ENCODE measurements around the gene CCDC92. TPM values are rescaled to one million over a fixed set of nuclear protein-coding genes. Genes with fewer than 3 reads are reported as not detected.
"Not testable (repeated sequence)": the region's sequence is repeated elsewhere in the genome, so short reads cannot be mapped to it uniquely, and the experiment has no call there.

Gene CCDC92
- polyA plus RNA-seq, 4 donors: 21.1 to 33.5 (median 29.2) TPM

DNA sequence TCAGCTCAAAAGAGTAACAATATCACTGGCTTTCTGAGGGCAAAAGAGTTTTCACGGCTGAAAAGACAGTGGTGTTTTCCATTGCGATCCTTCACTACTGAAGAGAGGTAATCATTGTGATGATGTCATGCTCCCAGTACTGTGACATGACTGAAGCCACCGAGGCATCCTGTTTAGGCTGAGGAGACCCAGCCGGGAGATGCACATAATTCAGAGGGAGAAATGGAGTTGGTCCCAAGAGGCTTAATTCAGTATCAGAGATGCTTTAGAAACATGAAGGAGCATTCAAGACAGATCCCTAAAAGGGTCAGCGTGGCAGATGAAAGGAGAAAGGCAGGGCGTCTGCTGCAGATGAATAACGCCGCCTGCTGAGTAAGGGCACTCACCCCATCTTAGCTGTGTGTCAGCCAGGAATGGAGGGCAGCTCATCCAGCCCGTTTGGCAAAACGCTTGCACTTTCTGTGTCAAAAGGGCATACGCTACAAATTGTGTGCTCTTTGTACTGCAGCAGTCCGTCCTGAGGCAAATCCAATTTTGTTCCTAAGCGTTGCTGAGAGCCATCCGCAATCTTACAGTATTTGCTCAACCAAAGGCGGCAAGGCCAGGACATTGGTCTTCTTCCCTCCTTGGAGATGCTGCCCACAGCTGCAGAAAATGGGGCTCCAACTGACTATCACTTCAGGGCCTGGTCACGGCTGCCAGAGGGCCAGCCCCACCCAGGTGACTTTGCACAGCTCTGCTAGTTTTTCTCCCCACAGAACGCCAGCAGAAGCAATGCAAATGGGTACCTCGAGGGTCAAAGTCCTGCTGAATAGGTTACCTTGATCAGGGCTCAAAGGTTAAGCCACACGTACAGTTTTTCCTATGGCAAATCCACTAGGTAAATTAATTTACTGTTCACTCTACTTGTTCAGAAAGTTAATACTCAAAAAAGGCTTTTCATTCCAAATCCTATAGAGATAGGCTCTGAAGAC, 23.5 kb downstream of the CCDC92 start:
- WGBS, 3 donors: 39 to 71% (median 46%) methylated on average over 19 of the region's 19 CpGs
- no peak for FAIRE-seq
- H3K4me1 ChIP-seq (ENCODE audit: control insufficient read depth in 3 of 3, insufficient read depth in 2 of 3, low read depth in 1 of 3, low read length in 2 of 3): peaks cover 0 to 22% (median 7%) of the 10 kb centered on the region in 3 donors
- peaks cover 0 to 30% (median 4%) of the 10 kb centered on the region in 3 donors for H3K36me3 ChIP-seq (ENCODE audit: control insufficient read depth in 3 of 3, insufficient read depth in 2 of 3, low read depth in 1 of 3, low read length in 3 of 3)
- peaks cover 0 to 9% of the 10 kb centered on the region in 2 donors for H3K9me3 ChIP-seq (ENCODE audit: control insufficient read depth in 2 of 2, insufficient read depth in 1 of 2, low read depth in 1 of 2, low read length in 1 of 2)
- peak; percentile 89 to 95 for DNase-seq
- H3K27ac ChIP-seq (ENCODE audit: low read depth in 1 of 3, low read length in 2 of 3): peak overlapping the region; percentile 40 to 86 (median 86)
- H3K27me3 ChIP-seq (ENCODE audit: control insufficient read depth in 3 of 3, insufficient read depth in 3 of 3, low read length in 3 of 3): no peaks in the 10 kb centered on the region
- H3K4me3 ChIP-seq (ENCODE audit: low read depth in 1 of 3, low read length in 3 of 3): peak overlapping the region in 1 of 3 donors; percentile 12

DNA sequence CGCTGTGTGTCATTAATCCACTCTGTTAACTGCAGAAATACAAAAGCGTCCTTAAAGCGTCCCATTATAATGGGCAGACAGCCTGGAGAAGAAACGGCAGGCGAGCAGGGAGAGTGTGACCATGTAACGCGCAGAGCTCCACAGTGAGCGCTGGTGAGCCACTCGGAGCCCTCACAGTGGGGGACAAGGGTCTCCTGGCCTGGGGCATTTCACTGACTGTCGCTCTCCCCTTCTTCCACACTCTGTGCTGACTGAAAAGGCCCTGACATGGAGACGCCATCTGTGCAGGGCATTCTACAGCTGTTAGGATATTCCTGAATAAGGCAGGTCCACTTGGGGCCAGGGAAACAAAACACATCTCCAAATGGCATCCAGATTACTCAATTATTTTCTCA, 24.2 kb downstream of the CCDC92 start:
- WGBS, 3 donors: 95 to 97% (median 95%) methylated on average over 11 of the region's 11 CpGs
- DNase-seq (no peak), FAIRE-seq (no peak)
- Histone ChIP-seq H3K27ac (ENCODE audit: low read depth in 1 of 3, low read length in 2 of 3) (peak overlapping the region in 2 of 3 donors; percentile 86), H3K27me3 (ENCODE audit: control insufficient read depth in 3 of 3, insufficient read depth in 3 of 3, low read length in 3 of 3) (no peaks in the 10 kb centered on the region), H3K36me3 (ENCODE audit: control insufficient read depth in 3 of 3, insufficient read depth in 2 of 3, low read depth in 1 of 3, low read length in 3 of 3) (peaks cover 0 to 36% (median 4%) of the 10 kb centered on the region in 3 donors), H3K9me3 (ENCODE audit: control insufficient read depth in 2 of 2, insufficient read depth in 1 of 2, low read depth in 1 of 2, low read length in 1 of 2) (peaks cover 0 to 9% of the 10 kb centered on the region in 2 donors), H3K4me3 (ENCODE audit: low read depth in 1 of 3, low read length in 3 of 3) (no peak overlapping the region), H3K4me1 (ENCODE audit: control insufficient read depth in 3 of 3, insufficient read depth in 2 of 3, low read depth in 1 of 3, low read length in 2 of 3) (peaks cover 0 to 22% (median 7%) of the 10 kb centered on the region in 3 donors)

DNA sequence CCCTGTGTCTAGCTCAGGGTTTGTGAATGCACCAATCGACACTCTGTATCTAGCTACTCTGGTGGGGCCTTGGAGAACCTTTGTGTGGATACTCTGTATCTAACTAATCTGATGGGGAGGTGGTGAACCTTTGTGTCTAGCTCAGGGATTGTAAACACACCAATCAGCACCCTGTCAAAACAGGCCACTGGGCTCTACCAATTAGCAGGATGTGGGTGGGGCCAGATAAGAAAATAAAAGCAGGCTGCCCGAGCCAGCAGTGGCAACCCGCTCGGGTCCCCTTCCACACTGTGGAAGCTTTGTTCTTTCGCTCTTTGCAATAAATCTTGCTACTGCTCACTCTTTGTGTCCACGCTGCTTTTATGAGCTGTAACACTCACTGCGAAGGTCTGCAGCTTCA, 25.1 kb downstream of the CCDC92 start:
- H3K27ac ChIP-seq (ENCODE audit: low read depth in 1 of 3, low read length in 2 of 3); H3K9me3 ChIP-seq (ENCODE audit: control insufficient read depth in 2 of 2, insufficient read depth in 1 of 2, low read depth in 1 of 2, low read length in 1 of 2); FAIRE-seq; DNase-seq; H3K4me3 ChIP-seq (ENCODE audit: low read depth in 1 of 3, low read length in 3 of 3); H3K27me3 ChIP-seq (ENCODE audit: control insufficient read depth in 3 of 3, insufficient read depth in 3 of 3, low read length in 3 of 3): not testable (repeated sequence)
- Histone ChIP-seq H3K36me3 (ENCODE audit: control insufficient read depth in 3 of 3, insufficient read depth in 2 of 3, low read depth in 1 of 3, low read length in 3 of 3) (peaks cover 3 to 44% (median 4%) of the 10 kb centered on the region in 3 donors), H3K4me1 (ENCODE audit: control insufficient read depth in 3 of 3, insufficient read depth in 2 of 3, low read depth in 1 of 3, low read length in 2 of 3) (peaks cover 0 to 22% (median 7%) of the 10 kb centered on the region in 3 donors)
- 72 to 90% (median 83%) methylated on average over 5 to 7 of the region's 7 CpGs for WGBS, 3 donors

DNA sequence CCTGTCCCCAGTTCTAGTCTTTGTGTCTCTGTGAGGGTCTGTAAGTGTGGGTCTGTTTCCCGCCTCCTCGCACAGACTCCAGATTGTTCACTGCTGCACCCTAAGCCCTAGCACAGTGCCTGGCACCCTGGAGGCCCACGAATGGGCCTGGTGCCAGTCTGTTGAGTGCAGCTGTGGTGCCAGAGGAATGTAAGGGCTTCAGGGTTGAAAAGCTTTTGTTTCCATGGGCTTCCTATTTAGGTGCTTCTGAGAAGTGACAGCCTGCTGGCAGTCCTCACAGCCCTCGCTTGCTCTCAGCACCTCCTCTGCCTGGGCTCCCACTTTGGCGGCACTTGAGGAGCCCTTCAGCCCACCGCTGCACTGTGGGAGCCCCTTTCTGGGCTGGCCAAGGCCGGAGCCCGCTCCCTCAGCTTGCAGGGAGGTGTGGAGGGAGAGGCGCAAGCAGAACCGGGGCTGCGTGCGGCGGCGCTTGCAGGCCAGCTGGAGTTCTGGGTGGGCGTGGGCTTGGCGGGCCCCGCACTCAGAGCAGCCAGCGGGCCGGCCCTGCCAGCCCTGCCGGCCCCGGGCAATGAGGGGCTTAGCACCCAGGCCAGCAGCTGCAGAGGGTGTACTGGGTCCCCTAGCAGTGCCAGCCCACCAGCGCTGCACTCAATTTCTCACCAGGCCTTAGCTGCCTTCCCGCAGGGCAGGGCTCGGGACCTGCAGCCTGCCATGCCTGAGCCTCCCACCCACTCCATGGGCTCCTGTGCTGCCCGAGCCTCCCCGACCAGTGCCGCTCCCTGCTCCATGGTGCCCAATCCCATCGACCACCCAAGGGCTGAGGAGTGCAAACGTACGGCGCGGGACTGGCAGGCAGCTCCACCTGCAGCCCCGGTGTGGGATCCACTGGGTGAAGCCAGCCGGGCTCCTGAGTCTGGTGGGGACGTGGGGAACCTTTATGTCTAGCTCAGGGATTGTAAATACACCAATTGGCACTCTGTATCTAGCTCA, 25.8 kb downstream of the CCDC92 start:
- H3K4me3 ChIP-seq (ENCODE audit: low read depth in 1 of 3, low read length in 3 of 3); FAIRE-seq; H3K27me3 ChIP-seq (ENCODE audit: control insufficient read depth in 3 of 3, insufficient read depth in 3 of 3, low read length in 3 of 3); H3K27ac ChIP-seq (ENCODE audit: low read depth in 1 of 3, low read length in 2 of 3); DNase-seq: not testable (repeated sequence)
- peaks cover 6 to 51% (median 9%) of the 10 kb centered on the region in 3 donors for H3K36me3 ChIP-seq (ENCODE audit: control insufficient read depth in 3 of 3, insufficient read depth in 2 of 3, low read depth in 1 of 3, low read length in 3 of 3)
- 95 to 97% (median 95%) methylated on average over 25 to 34 of the region's 35 CpGs for WGBS, 3 donors
- H3K4me1 ChIP-seq (ENCODE audit: control insufficient read depth in 3 of 3, insufficient read depth in 2 of 3, low read depth in 1 of 3, low read length in 2 of 3): peaks cover 0 to 22% (median 7%) of the 10 kb centered on the region in 3 donors
- peaks cover 0 to 13% of the 10 kb centered on the region in 2 donors for H3K9me3 ChIP-seq (ENCODE audit: control insufficient read depth in 2 of 2, insufficient read depth in 1 of 2, low read depth in 1 of 2, low read length in 1 of 2)

DNA sequence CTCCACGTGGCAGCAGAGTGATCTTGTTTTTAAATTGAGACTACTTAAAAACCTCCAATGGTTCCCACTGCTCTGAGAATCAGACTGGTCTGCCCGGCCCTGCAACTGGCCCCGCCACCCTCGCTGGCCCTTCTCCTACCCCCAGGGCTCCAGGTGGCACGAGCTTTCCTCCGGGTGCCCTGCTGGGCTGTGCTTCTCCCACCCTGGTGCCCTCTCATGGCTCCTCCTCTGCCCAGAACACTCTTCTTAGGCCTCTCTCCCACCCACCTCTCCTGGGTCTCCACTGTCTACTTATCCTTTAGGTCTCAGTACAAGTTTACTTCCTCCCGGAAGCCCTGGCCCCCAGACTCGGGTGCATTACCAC, 26.5 kb downstream of the CCDC92 start:
- Histone ChIP-seq H3K9me3 (ENCODE audit: control insufficient read depth in 2 of 2, insufficient read depth in 1 of 2, low read depth in 1 of 2, low read length in 1 of 2) (peaks cover 0 to 17% of the 10 kb centered on the region in 2 donors), H3K4me1 (ENCODE audit: control insufficient read depth in 3 of 3, insufficient read depth in 2 of 3, low read depth in 1 of 3, low read length in 2 of 3) (peaks cover 0 to 22% (median 7%) of the 10 kb centered on the region in 3 donors), H3K27me3 (ENCODE audit: control insufficient read depth in 3 of 3, insufficient read depth in 3 of 3, low read length in 3 of 3) (no peaks in the 10 kb centered on the region), H3K27ac (ENCODE audit: low read depth in 1 of 3, low read length in 2 of 3) (no peak overlapping the region), H3K36me3 (ENCODE audit: control insufficient read depth in 3 of 3, insufficient read depth in 2 of 3, low read depth in 1 of 3, low read length in 3 of 3) (peaks cover 9 to 57% (median 9%) of the 10 kb centered on the region in 3 donors), H3K4me3 (ENCODE audit: low read depth in 1 of 3, low read length in 3 of 3) (no peak overlapping the region)
- FAIRE-seq (no peak), DNase-seq (no peak)
- WGBS, 3 donors: 80 to 90% (median 80%) methylated on average over 8 of the region's 8 CpGs

DNA sequence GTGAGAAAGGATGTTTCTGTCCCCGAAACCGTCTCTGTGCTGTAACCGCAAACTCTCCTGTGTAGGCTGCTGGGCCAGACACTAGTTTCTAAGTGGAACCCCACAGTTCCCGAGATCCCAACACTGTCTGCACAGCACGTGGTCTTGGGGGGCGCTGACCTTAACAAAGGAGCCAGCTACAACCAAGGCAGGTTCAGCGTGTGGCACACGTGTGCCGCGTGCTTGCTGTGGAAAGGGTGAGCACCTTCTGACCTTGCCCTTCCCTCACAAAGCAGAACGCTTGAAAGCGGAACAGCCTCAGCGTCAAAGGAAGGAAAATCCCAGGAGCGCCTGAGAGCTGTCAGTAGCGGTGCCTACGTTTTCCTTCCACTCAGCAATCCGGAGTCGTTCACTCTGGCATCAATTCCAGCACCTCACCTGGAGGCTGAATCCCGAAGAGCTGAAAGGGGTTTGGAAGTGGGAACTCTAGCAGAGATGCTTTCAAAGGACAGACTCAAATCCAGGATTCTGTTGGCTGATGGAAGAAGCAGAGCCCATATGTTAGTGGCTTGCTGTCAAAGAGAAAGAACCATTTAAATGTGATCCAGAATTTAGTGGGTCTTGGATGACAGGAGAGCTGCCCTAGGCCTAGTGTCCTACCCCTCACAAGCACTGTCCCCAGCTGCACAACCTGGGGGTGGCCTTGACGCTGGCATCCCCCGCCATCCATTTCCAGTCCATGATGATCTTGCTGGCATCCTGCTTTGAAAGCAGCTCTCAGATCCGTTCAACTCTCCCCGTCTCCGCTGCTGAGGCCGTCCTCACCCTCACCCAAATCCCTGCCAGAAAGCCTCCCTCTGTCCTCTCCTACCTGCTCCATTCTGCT, 27.1 kb downstream of the CCDC92 start:
- FAIRE-seq (no peak), DNase-seq (no peak)
- WGBS, 3 donors: 88 to 94% (median 91%) methylated on average over 25 of the region's 25 CpGs

DNA sequence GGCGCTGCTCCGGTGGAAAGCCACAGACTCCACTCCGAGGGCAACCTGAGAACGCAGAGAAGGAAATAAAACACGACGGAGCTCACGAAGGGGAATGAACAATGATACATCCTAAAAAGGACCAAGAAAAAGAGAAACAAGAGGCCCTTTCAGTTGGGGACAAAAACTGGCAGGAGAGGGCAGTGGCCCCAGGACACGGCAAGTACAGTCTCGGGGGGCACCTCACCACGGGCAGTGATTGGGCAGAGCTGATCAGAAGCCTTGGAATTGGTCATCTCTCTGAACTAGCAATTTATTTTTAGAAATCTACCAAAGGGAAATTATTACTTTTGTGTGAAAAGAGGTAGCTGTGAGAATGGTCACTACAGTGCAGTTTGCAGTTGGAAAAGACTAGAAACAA, 27.9 kb downstream of the CCDC92 start:
- DNase-seq (no peak), FAIRE-seq (no peak)
- Histone ChIP-seq H3K27me3 (ENCODE audit: control insufficient read depth in 3 of 3, insufficient read depth in 3 of 3, low read length in 3 of 3) (no peaks in the 10 kb centered on the region), H3K27ac (ENCODE audit: low read depth in 1 of 3, low read length in 2 of 3) (no peak overlapping the region), H3K9me3 (ENCODE audit: control insufficient read depth in 2 of 2, insufficient read depth in 1 of 2, low read depth in 1 of 2, low read length in 1 of 2) (peaks cover 0 to 11% of the 10 kb centered on the region in 2 donors), H3K4me3 (ENCODE audit: low read depth in 1 of 3, low read length in 3 of 3) (no peak overlapping the region), H3K36me3 (ENCODE audit: control insufficient read depth in 3 of 3, insufficient read depth in 2 of 3, low read depth in 1 of 3, low read length in 3 of 3) (peaks cover 9 to 64% (median 9%) of the 10 kb centered on the region in 3 donors), H3K4me1 (ENCODE audit: control insufficient read depth in 3 of 3, insufficient read depth in 2 of 3, low read depth in 1 of 3, low read length in 2 of 3) (peaks cover 0 to 14% (median 2%) of the 10 kb centered on the region in 3 donors)
- 91 to 93% (median 92%) methylated on average over 10 of the region's 10 CpGs for WGBS, 3 donors

More for the DNA sequence above, 27.1 kb downstream of the CCDC92 start:
- Histone ChIP-seq H3K9me3 (ENCODE audit: control insufficient read depth in 2 of 2, insufficient read depth in 1 of 2, low read depth in 1 of 2, low read length in 1 of 2) (peaks cover 0 to 17% of the 10 kb centered on the region in 2 donors), H3K4me1 (ENCODE audit: control insufficient read depth in 3 of 3, insufficient read depth in 2 of 3, low read depth in 1 of 3, low read length in 2 of 3) (peaks cover 0 to 22% (median 7%) of the 10 kb centered on the region in 3 donors), H3K27ac (ENCODE audit: low read depth in 1 of 3, low read length in 2 of 3) (no peak overlapping the region), H3K36me3 (ENCODE audit: control insufficient read depth in 3 of 3, insufficient read depth in 2 of 3, low read depth in 1 of 3, low read length in 3 of 3) (peaks cover 9 to 62% (median 9%) of the 10 kb centered on the region in 3 donors), H3K27me3 (ENCODE audit: control insufficient read depth in 3 of 3, insufficient read depth in 3 of 3, low read length in 3 of 3) (no peaks in the 10 kb centered on the region), H3K4me3 (ENCODE audit: low read depth in 1 of 3, low read length in 3 of 3) (no peak overlapping the region)
